ENCODE measurements around the gene PSME2. TPM values are rescaled to one million over a fixed set of nuclear protein-coding genes. Genes with fewer than 3 reads are reported as not detected.

Gene PSME2
- total RNA-seq, 1 experiment from 2014 or later: 126 TPM

- Histone ChIP-seq H2BK5ac (ENCODE audit: insufficient read length, low read length) (no peak overlapping the region), H3K18ac (ENCODE audit: insufficient read length, low read depth, low read length) (no peak overlapping the region), H3K9me3 (ENCODE audit: control insufficient read depth, low read depth, low read length) (no peaks in the 10 kb centered on the region), H3K27me3 (ENCODE audit: insufficient read depth, low read length) (no peaks in the 10 kb centered on the region), H4K5ac (ENCODE audit: insufficient read length, low read depth, low read length) (no peak overlapping the region), H3K9ac (ENCODE audit: extremely low read depth, insufficient read length, low read length) (no peak overlapping the region), H2AK5ac (ENCODE audit: insufficient read length, low read length) (no peak overlapping the region), H3K27ac (ENCODE audit: insufficient read length, low read depth, low read length) (no peak overlapping the region), H3K79me2 (ENCODE audit: insufficient read depth, low read length) (no peaks in the 10 kb centered on the region), H4K91ac (ENCODE audit: insufficient read length, low read depth, low read length) (no peak overlapping the region), H3K14ac (ENCODE audit: insufficient read depth, low read length) (no peak overlapping the region; the same call in 1 of the 2 replicates), H3K4me2 (ENCODE audit: insufficient read depth, insufficient read length, low read length) (peak overlapping the region; percentile 38), H3K79me1 (ENCODE audit: insufficient read depth, low read depth, low read length, poor library complexity, severe bottlenecking) (peaks cover 4% of the 10 kb centered on the region), H3K4me1 (ENCODE audit: insufficient read depth, low read length) (no peaks in the 10 kb centered on the region; the same call in 1 of the 2 replicates), H4K8ac (replicated peaks; ENCODE audit: insufficient read length, low read depth, low read length) (no peak overlapping the region), H3K4ac (ENCODE audit: low read depth, low read length) (no peak overlapping the region), H4K20me1 (ENCODE audit: control insufficient read depth, insufficient read depth, insufficient read length) (no peaks in the 10 kb centered on the region), H3K23ac (ENCODE audit: insufficient read length, low read depth, low read length) (no peak overlapping the region), H2BK15ac (ENCODE audit: low read depth, low read length) (no peak overlapping the region), H3T11ph (ENCODE audit: low read length) (no peak overlapping the region), H2BK12ac (ENCODE audit: insufficient read length, low read depth, low read length) (no peak overlapping the region), H2BK120ac (ENCODE audit: low read depth, low read length, poor library complexity, severe bottlenecking) (no peak overlapping the region), H2AFZ (ENCODE audit: low read length) (no peak overlapping the region), H2BK20ac (ENCODE audit: low read depth, low read length, poor library complexity, severe bottlenecking) (no peak overlapping the region), H3K23me2 (ENCODE audit: insufficient read length, low read depth, low read length, poor library complexity, severe bottlenecking) (no peaks in the 10 kb centered on the region), H3K56ac (ENCODE audit: insufficient read length, low read depth, low read length) (no peak overlapping the region)
- Mint-ChIP-seq H3K36me3 (ENCODE audit: insufficient read depth in 1 of 3, low read depth in 3 of 3) (peaks cover 25 to 79% (median 64%) of the 10 kb centered on the region in 3 experiments), H3K4me3 (peak overlapping the region; percentile 54 to 63), H3K27me3 (ENCODE audit: low read depth) (no peaks in the 10 kb centered on the region; the same call in 1 of the 2 replicates), H3K27ac (no peak overlapping the region), H3K9me3 (no peaks in the 10 kb centered on the region), H3K4me1 (peaks cover 15% of the 10 kb centered on the region in 2 experiments)
- DNase-seq: no peak
- TF ChIP-seq, protein P1, sequence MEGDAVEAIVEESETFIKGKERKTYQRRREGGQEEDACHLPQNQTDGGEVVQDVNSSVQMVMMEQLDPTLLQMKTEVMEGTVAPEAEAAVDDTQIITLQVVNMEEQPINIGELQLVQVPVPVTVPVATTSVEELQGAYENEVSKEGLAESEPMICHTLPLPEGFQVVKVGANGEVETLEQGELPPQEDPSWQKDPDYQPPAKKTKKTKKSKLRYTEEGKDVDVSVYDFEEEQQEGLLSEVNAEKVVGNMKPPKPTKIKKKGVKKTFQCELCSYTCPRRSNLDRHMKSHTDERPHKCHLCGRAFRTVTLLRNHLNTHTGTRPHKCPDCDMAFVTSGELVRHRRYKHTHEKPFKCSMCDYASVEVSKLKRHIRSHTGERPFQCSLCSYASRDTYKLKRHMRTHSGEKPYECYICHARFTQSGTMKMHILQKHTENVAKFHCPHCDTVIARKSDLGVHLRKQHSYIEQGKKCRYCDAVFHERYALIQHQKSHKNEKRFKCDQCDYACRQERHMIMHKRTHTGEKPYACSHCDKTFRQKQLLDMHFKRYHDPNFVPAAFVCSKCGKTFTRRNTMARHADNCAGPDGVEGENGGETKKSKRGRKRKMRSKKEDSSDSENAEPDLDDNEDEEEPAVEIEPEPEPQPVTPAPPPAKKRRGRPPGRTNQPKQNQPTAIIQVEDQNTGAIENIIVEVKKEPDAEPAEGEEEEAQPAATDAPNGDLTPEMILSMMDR (conservative IDR thresholded peaks at IDR 0.05): no peak
- no CpG with 5 or more reads among the region's 10 CpGs for WGBS (ENCODE audit: extremely low coverage, insufficient read length, low lambda C conversion rate)
Measured at GRCh38 chr14:24186831-24187538, 40.6 kb upstream of the PSME2 start.
